GM12878 (cell line): ENCODE data around the gene SPTBN1. TPM values are rescaled to one million over a fixed set of nuclear protein-coding genes. Genes with fewer than 3 reads are reported as not detected.

Source experiments
- ATAC-seq: fragments of 200-7000 bp; cut with Tn5 transposase; 3 replicates; pipeline ENCODE4 v1.9.1; 2020; ENCODE audit warnings: mild to moderate bottlenecking, moderate library complexity
- BruUV-seq: library from RNA; stranded (reverse); fragments of 400-500 nt; replicated peaks from 2 replicates; lab custom pipeline; 2021; lab: Mats Ljungman, UMichigan
- CTCF ChIA-PET: fragments of 300-600 bp; sonication (Branson Sonifier 250); formaldehyde crosslinking; extraction: SDS; loops from one replicate; lab custom pipeline; 2021; ENCODE audit warnings: inconsistent platforms; lab: Yijun Ruan, JAX
- POLR2A ChIA-PET: fragments of 350-600 bp; formaldehyde crosslinking; extraction: SDS; loops from one replicate; lab custom pipeline; 2021; ENCODE audit warnings: inconsistent platforms; lab: Charles Lee
- RAD21 ChIA-PET: fragments of 300-600 bp; sonication (Branson Sonifier 250); formaldehyde crosslinking; loops from one replicate; lab custom pipeline; 2023; ENCODE audit warnings: antibody characterized with exemption; ENCODE audit not compliant: unreplicated experiment; lab: Charles Lee
- SMC1A ChIA-PET: fragments of 300-600 bp; sonication (Branson Sonifier 250); formaldehyde crosslinking; loops from one replicate; lab custom pipeline; 2023; ENCODE audit not compliant: unreplicated experiment, uncharacterized antibody; lab: Charles Lee
- DNase-seq: peaks from one replicate; pipeline ENCODE4 v3.0.0-alpha.2; 2011; ENCODE audit warnings: low read depth, low spot score
- FAIRE-seq: peaks from 3 replicates; lab custom pipeline; 2011; peaks lifted over from hg19 to GRCh38; lab: Jason Lieb, UNC
- H2AFZ ChIP-seq: 2 replicates; pipeline ENCODE4 v1.6.0; 2011; ENCODE audit warnings: low read depth, low read length, control low read depth; ENCODE audit not compliant: control insufficient read depth
- H3K27ac ChIP-seq: 2 replicates; pipeline ENCODE4 v1.5.1; 2011; ENCODE audit warnings: control low read depth; ENCODE audit not compliant: control insufficient read depth, insufficient read depth
- H3K27me3 ChIP-seq, 2 experiments: replicated peaks in 1 of 2; 2 replicates each; pipeline versions ENCODE4 v1.6.0 to v1.6.1; 2011; ENCODE audit warnings: low read length in 1 of 2; ENCODE audit not compliant: control insufficient read depth in 2 of 2, insufficient read depth in 2 of 2
- H3K36me3 ChIP-seq, 2 experiments: 2 replicates each; pipeline ENCODE4 v1.5.1; 2011; ENCODE audit warnings: low read length in 1 of 2; ENCODE audit not compliant: control insufficient read depth in 2 of 2, insufficient read depth in 2 of 2
- H3K4me1 ChIP-seq: 2 replicates; pipeline ENCODE4 v1.6.1; 2011; ENCODE audit warnings: mild to moderate bottlenecking, low read length, moderate library complexity, mixed read lengths; ENCODE audit not compliant: control insufficient read depth, insufficient read depth
- H3K4me2 ChIP-seq: 2 replicates; pipeline ENCODE4 v1.6.0; 2011; ENCODE audit warnings: control low read depth; ENCODE audit not compliant: control insufficient read depth, insufficient read depth
- H3K4me3 ChIP-seq: fragments of 200-600 bp; sonication (generic); 2 replicates; pipeline ENCODE4 v1.5.1; 2016
- H3K79me2 ChIP-seq: 2 replicates; pipeline ENCODE4 v1.6.0; 2011; ENCODE audit warnings: low read length; ENCODE audit not compliant: control insufficient read depth, insufficient read depth
- H3K9ac ChIP-seq: 2 replicates; pipeline ENCODE4 v1.8.0; 2011; ENCODE audit warnings: low read length, control low read depth, mixed read lengths; ENCODE audit not compliant: control insufficient read depth, insufficient read depth
- H3K9me3 ChIP-seq: replicated peaks from 3 replicates; pipeline ENCODE4 v1.5.1; 2011; ENCODE audit warnings: mild to moderate bottlenecking, low read length; ENCODE audit not compliant: control insufficient read depth, insufficient read depth
- H4K20me1 ChIP-seq: 2 replicates; pipeline ENCODE4 v1.6.0; 2011; ENCODE audit not compliant: control insufficient read depth, insufficient read depth
- ASH2L ChIP-seq: fragments of 300-600, 200-600 bp; sonication (generic); IDR thresholded peaks from 2 replicates; pipeline ENCODE4 v1.6.1; 2017; ENCODE audit warnings: low read depth, mild to moderate bottlenecking, borderline replicate concordance
- FOS ChIP-seq: IDR thresholded peaks from 3 replicates; pipeline ENCODE4 v1.6.1; 2011; ENCODE audit warnings: borderline replicate concordance; ENCODE audit not compliant: insufficient read length; ENCODE audit errors: extremely low read depth
- FOXM1 ChIP-seq: IDR thresholded peaks from 2 replicates; pipeline ENCODE4 v1.6.1; 2012; ENCODE audit warnings: low read depth, mild to moderate bottlenecking, inconsistent platforms, low read length, moderate library complexity
- HDGF ChIP-seq: fragments of 450-650 bp; IDR thresholded peaks from 2 replicates; pipeline ENCODE4 v1.6.1; 2016; ENCODE audit warnings: antibody characterized with exemption
- SP1 ChIP-seq: IDR thresholded peaks from one replicate; pipeline ENCODE4 v1.6.1; 2011; ENCODE audit warnings: low read depth, low read length
- SRF ChIP-seq, 2 experiments: IDR thresholded peaks; 2 replicates each; pipeline ENCODE4 v1.6.1; 2011; ENCODE audit warnings: low read depth in 2 of 2, low read length in 2 of 2, mild to moderate bottlenecking in 1 of 2, moderate library complexity in 1 of 2
- WGBS: methylation state at CpG from one replicate; pipeline ENCODE4 v1.1.6; 2016; ENCODE audit warnings: low lambda C conversion rate; ENCODE audit not compliant: insufficient replicate concordance, insufficient coverage; ENCODE audit errors: missing lambda C conversion rate; 5-methylcytosine and 5-hydroxymethylcytosine counted together
- in situ Hi-C: fragments of 300-500 bp; cut with MboI; formaldehyde crosslinking; loops from 9 replicates; pipeline ENCODE4 v1.14.3; 2018; ENCODE audit warnings: mixed read lengths
- intact Hi-C: fragments of 100-400 bp; cut with micrococcal nuclease; formaldehyde crosslinking; loops from one replicate; pipeline ENCODE4 v1.14.2; 2022; ENCODE audit not compliant: unreplicated experiment
- polyA plus RNA-seq, 11 experiments: library from polyadenylated mRNA; depleted of rRNA in 4 of 11; unstranded in 6 of 11; stranded (reverse) in 5 of 11; fragments of >200 nt; fragmentation: Nextera tagmentation in 4 of 11; fragmentation: Illumina TruSeq in 1 of 11; extraction: Ambion mirVana in 4 of 11; extraction: Trizol in 1 of 11; gene quantifications; 1 replicate in 1 of 11; 2 replicates in 10 of 11; pipeline versions ENCODE4 v1.2.1 to v1.2.3, GENCODE V29; 2011 to 2016; ENCODE audit warnings: inconsistent platforms in 2 of 11, missing spikeins in 2 of 11, low read depth in 1 of 11
- total RNA-seq, 4 experiments: library from RNA; depleted of rRNA in 3 of 4; stranded (reverse); fragments of >200 nt in 3 of 4; fragmentation: Illumina TruSeq in 1 of 4; extraction: Trizol in 1 of 4; gene quantifications; 2 replicates each; pipeline versions ENCODE4 v1.2.1 to v1.2.3, GENCODE V29; 2013 to 2021
- TF ChIP-seq, protein P1 (sequence below): fragments of 450-650 bp; IDR thresholded peaks from 2 replicates; pipeline ENCODE4 v1.6.1; 2017; ENCODE audit warnings: mild to moderate bottlenecking, moderate library complexity
- TF ChIP-seq, protein P2 (sequence below): fragments of 450-650 bp; IDR thresholded peaks from 2 replicates; pipeline ENCODE4 v1.6.1; 2018; ENCODE audit warnings: mild to moderate bottlenecking, low read depth, moderate library complexity; ENCODE audit not compliant: partially characterized antibody

Gene SPTBN1
- total and polyA plus RNA-seq, 10 of the 15 experiments (the other 5 are each of a cell fraction or from before 2014, with no cell fraction given), result 20.6 to 154 (median 76.7) TPM

DNA sequence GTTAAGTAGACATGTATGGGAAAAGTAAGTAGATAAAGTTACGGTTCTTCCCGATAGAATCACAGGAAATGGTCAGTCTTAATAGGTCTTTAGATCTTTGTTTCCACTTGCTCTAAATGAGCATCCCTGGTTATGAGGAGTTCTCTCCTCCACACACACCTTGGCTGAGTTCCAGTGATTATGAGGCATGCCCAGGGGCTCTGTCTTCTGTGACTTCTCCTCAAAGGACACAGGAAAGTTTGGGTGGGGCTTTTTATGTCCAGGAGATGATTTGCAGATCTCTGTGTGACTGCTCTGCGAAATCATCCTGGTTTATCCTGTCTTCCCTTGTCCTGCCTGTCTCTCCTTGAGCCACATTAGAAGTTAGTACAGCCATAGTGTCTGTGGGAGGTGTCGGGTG lies 183.5 kb downstream of the SPTBN1 start:
- ATAC-seq (no peak), FAIRE-seq (no peak), DNase-seq (no peak)
- Histone ChIP-seq H3K9ac (no peak overlapping the region), H2AFZ (no peak overlapping the region), H3K4me3 (no peak overlapping the region), H3K4me2 (no peak overlapping the region), H3K27me3 (no peaks in the 10 kb centered on the region), H3K79me2 (peaks cover 30% of the 10 kb centered on the region), H3K9me3 (no peaks in the 10 kb centered on the region), H3K36me3 (peaks cover 21 to 44% of the 10 kb centered on the region in 2 experiments), H4K20me1 (no peaks in the 10 kb centered on the region), H3K4me1 (peaks cover 43% of the 10 kb centered on the region), H3K27ac (no peak overlapping the region)
- SMC1A ChIA-PET, result interaction anchor here (0.7 to 1.6 kb wide), 9 partner anchors 10 to 533 kb away, joined by 3 to 4 read pairs (median 3); no protein-coding TSS in a partner anchor
- in situ Hi-C loops (no loop called here), intact Hi-C loops (loop anchor here (10.0 kb wide), 1 partner anchor 535 kb away; no protein-coding TSS in a partner anchor)
- POLR2A ChIA-PET, result interaction anchor here (1.5 kb wide), 1 partner anchor 58 kb away, joined by 14 read pairs; no protein-coding TSS in a partner anchor
- 99% methylated on average over 4 of the region's 4 CpGs for WGBS
- RAD21 ChIA-PET, result interaction anchor here (0.7 to 1.5 kb wide), 3 partner anchors 58 to 533 kb away, joined by 3 to 5 read pairs (median 4); no protein-coding TSS in a partner anchor
- CTCF ChIA-PET, result interaction anchor here (0.7 to 1.2 kb wide), 3 partner anchors 12 to 65 kb away, joined by 3 to 4 read pairs (median 3); no protein-coding TSS in a partner anchor
- no peak for TF ChIP-seq SRF (IDR thresholded peaks at IDR 0.05; ENCODE audit: low read depth in 2 of 2, low read length in 2 of 2)
- BruUV-seq, result no TSS peak

- intact Hi-C loops, result no loop called here
- no peak for FAIRE-seq
- no peaks in the 10 kb centered on the region for H3K27me3 ChIP-seq
- no peak for ATAC-seq
- POLR2A ChIA-PET, result no interaction called here
- H2AFZ ChIP-seq, result no peak overlapping the region
- H3K4me3 ChIP-seq, result no peak overlapping the region
- CTCF ChIA-PET, result no interaction called here
- peaks cover 23% of the 10 kb centered on the region for H3K79me2 ChIP-seq
- H3K4me2 ChIP-seq, result no peak overlapping the region
- 88% methylated on average over 8 of the region's 8 CpGs for WGBS
- no peak overlapping the region for H3K9ac ChIP-seq
- H3K4me1 ChIP-seq, result peaks cover 30% of the 10 kb centered on the region
- no TSS peak for BruUV-seq
- RAD21 ChIA-PET, result interaction anchor here (1.5 kb wide), 1 partner anchor 62 kb away, joined by 4 read pairs; no protein-coding TSS in a partner anchor
- SMC1A ChIA-PET, result interaction anchor here (0.7 to 1.2 kb wide), 4 partner anchors 82 to 764 kb away, joined by 3 to 4 read pairs (median 3); no protein-coding TSS in a partner anchor
- peaks cover 31 to 56% of the 10 kb centered on the region in 2 experiments for H3K36me3 ChIP-seq
- H3K27ac ChIP-seq, result no peak overlapping the region
- H4K20me1 ChIP-seq, result no peaks in the 10 kb centered on the region
- no peak for DNase-seq
- in situ Hi-C loops, result no loop called here
- H3K9me3 ChIP-seq, result no peaks in the 10 kb centered on the region
- TF ChIP-seq ASH2L (no peak), SP1 (no peak), HDGF (no peak), FOS (no peak), FOXM1 (no peak)
- TF ChIP-seq, protein P1, sequence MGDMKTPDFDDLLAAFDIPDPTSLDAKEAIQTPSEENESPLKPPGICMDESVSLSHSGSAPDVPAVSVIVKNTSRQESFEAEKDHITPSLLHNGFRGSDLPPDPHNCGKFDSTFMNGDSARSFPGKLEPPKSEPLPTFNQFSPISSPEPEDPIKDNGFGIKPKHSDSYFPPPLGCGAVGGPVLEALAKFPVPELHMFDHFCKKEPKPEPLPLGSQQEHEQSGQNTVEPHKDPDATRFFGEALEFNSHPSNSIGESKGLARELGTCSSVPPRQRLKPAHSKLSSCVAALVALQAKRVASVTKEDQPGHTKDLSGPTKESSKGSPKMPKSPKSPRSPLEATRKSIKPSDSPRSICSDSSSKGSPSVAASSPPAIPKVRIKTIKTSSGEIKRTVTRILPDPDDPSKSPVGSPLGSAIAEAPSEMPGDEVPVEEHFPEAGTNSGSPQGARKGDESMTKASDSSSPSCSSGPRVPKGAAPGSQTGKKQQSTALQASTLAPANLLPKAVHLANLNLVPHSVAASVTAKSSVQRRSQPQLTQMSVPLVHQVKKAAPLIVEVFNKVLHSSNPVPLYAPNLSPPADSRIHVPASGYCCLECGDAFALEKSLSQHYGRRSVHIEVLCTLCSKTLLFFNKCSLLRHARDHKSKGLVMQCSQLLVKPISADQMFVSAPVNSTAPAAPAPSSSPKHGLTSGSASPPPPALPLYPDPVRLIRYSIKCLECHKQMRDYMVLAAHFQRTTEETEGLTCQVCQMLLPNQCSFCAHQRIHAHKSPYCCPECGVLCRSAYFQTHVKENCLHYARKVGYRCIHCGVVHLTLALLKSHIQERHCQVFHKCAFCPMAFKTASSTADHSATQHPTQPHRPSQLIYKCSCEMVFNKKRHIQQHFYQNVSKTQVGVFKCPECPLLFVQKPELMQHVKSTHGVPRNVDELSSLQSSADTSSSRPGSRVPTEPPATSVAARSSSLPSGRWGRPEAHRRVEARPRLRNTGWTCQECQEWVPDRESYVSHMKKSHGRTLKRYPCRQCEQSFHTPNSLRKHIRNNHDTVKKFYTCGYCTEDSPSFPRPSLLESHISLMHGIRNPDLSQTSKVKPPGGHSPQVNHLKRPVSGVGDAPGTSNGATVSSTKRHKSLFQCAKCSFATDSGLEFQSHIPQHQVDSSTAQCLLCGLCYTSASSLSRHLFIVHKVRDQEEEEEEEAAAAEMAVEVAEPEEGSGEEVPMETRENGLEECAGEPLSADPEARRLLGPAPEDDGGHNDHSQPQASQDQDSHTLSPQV, result no peak
- TF ChIP-seq, protein P2, sequence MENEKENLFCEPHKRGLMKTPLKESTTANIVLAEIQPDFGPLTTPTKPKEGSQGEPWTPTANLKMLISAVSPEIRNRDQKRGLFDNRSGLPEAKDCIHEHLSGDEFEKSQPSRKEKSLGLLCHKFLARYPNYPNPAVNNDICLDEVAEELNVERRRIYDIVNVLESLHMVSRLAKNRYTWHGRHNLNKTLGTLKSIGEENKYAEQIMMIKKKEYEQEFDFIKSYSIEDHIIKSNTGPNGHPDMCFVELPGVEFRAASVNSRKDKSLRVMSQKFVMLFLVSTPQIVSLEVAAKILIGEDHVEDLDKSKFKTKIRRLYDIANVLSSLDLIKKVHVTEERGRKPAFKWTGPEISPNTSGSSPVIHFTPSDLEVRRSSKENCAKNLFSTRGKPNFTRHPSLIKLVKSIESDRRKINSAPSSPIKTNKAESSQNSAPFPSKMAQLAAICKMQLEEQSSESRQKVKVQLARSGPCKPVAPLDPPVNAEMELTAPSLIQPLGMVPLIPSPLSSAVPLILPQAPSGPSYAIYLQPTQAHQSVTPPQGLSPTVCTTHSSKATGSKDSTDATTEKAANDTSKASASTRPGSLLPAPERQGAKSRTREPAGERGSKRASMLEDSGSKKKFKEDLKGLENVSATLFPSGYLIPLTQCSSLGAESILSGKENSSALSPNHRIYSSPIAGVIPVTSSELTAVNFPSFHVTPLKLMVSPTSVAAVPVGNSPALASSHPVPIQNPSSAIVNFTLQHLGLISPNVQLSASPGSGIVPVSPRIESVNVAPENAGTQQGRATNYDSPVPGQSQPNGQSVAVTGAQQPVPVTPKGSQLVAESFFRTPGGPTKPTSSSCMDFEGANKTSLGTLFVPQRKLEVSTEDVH, result no peak
Observed at GRCh38 chr2:54640834-54641540, 184.9 kb downstream of the SPTBN1 start.
